ENCODE results near the gene PARG.
"Not testable (repeated sequence)": the region's sequence is repeated elsewhere in the genome, so short reads cannot be mapped to it uniquely, and the experiment has no call there.

DNA sequence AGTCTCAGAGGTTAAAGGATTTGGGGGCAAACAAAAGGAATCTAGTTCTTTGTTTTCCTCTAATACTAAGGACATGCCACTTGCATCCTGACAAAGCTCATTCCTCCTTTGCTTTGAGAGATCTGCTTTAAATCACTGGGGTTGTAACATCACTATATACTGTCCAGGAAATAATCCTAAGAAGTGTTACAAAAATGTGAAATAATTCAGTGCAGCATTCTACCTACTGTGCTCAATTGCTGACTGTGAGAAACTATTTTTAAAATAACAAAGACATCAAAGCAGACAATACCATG is 99.5 kb downstream of the PARG start:
- TF ChIP-seq EZH2 (optimal IDR thresholded peaks at IDR 0.05; ENCODE audit: low read depth, low read length): not testable (repeated sequence)
- TF ChIP-seq, protein P1, sequence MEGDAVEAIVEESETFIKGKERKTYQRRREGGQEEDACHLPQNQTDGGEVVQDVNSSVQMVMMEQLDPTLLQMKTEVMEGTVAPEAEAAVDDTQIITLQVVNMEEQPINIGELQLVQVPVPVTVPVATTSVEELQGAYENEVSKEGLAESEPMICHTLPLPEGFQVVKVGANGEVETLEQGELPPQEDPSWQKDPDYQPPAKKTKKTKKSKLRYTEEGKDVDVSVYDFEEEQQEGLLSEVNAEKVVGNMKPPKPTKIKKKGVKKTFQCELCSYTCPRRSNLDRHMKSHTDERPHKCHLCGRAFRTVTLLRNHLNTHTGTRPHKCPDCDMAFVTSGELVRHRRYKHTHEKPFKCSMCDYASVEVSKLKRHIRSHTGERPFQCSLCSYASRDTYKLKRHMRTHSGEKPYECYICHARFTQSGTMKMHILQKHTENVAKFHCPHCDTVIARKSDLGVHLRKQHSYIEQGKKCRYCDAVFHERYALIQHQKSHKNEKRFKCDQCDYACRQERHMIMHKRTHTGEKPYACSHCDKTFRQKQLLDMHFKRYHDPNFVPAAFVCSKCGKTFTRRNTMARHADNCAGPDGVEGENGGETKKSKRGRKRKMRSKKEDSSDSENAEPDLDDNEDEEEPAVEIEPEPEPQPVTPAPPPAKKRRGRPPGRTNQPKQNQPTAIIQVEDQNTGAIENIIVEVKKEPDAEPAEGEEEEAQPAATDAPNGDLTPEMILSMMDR (IDR thresholded peaks at IDR 0.05; ENCODE audit: low read length): not testable (repeated sequence)

Measured in MM.1S (cell line).